ENCODE results near the gene NUP50. TPM values are rescaled to one million over a fixed set of nuclear protein-coding genes. Genes with fewer than 3 reads are reported as not detected.

NUP50 gene
- total and polyA plus RNA-seq, 2 of the 13 experiments (the other 11 are each of a cell fraction or from before 2014, with no cell fraction given), result 14.2 to 52.4 TPM

- Histone ChIP-seq H3K4me2 (ENCODE audit: low read depth, low read length) (no peak overlapping the region), H3K9ac (ENCODE audit: insufficient read depth, low read depth, low read length) (no peak overlapping the region), H3K79me2 (ENCODE audit: insufficient read depth, low read length) (peaks cover 19% of the 10 kb centered on the region), H3K27ac (ENCODE audit: extremely low read length, insufficient read depth, low read length) (no peak overlapping the region), H4K20me1 (ENCODE audit: insufficient read depth, low read length) (peaks cover 5% of the 10 kb centered on the region; the same call in 1 of the 2 replicates), H3K36me3 (replicated peaks in 1 of 2; ENCODE audit: control insufficient read depth in 1 of 2, insufficient read depth in 2 of 2, low read length in 2 of 2) (no peaks in the 10 kb centered on the region), H3K27me3 (ENCODE audit: control insufficient read depth in 1 of 2, insufficient read depth in 2 of 2, low read length in 2 of 2) (no peaks in the 10 kb centered on the region), H2AFZ (ENCODE audit: low read length) (no peak overlapping the region), H3K9me3 (ENCODE audit: low read length) (no peaks in the 10 kb centered on the region), H3K4me3 (replicated peaks in 1 of 3; ENCODE audit: insufficient read depth in 1 of 3, low read depth in 2 of 3, low read length in 3 of 3) (no peak overlapping the region), H3K4me1 (ENCODE audit: insufficient read depth, low read length) (peaks cover 42% of the 10 kb centered on the region)
- ChIA-PET POLR2A (no interaction called here), CTCF (ENCODE audit: low intra/inter-chr PET ratio, low total read pairs) (no interaction called here)
- no peak for DNase-seq (ENCODE audit: low spot score)
- 82% methylated on average over 3 of the region's 5 CpGs for WGBS (ENCODE audit: low lambda C conversion rate)
- ATAC-seq, result no peak
- intact Hi-C loops (cut with micrococcal nuclease; ENCODE audit: unreplicated experiment) (no loop called here), in situ Hi-C loops (cut with HindIII; ENCODE audit: extremely low pct_ligation_motif_present, low pct_unique_long_range_greater_than_20kb) (no loop called here)
- peak; percentile 63 for FAIRE-seq
- BruUV-seq (replicated peaks), result no TSS peak
- TF ChIP-seq RFX3 (CRISPR knock-in tag; IDR thresholded peaks at IDR 0.05) (no peak), ZMYM4 (CRISPR knock-in tag; IDR thresholded peaks at IDR 0.05) (peak; percentile 39; the same call in 1 of the 2 replicates), KMT2B (CRISPR knock-in tag; IDR thresholded peaks at IDR 0.05) (no peak), TBL1XR1 (IDR thresholded peaks at IDR 0.05; ENCODE audit: borderline replicate concordance, low read length, partially characterized antibody) (no peak), ZNF710 (CRISPR knock-in tag; IDR thresholded peaks at IDR 0.05; ENCODE audit: borderline replicate concordance) (no peak), ZNF572 (CRISPR knock-in tag; IDR thresholded peaks at IDR 0.05) (no peak), ZNF549 (CRISPR knock-in tag; IDR thresholded peaks at IDR 0.05) (no peak), PBX2 (CRISPR knock-in tag; IDR thresholded peaks at IDR 0.05) (no peak), HMGXB3 (CRISPR knock-in tag; IDR thresholded peaks at IDR 0.05; ENCODE audit: borderline replicate concordance) (no peak), ZNF761 (CRISPR knock-in tag; conservative IDR thresholded peaks at IDR 0.05) (no peak), ZNF263 (CRISPR knock-in tag; IDR thresholded peaks at IDR 0.05) (no peak), FOXJ3 (CRISPR knock-in tag; IDR thresholded peaks at IDR 0.05; ENCODE audit: borderline replicate concordance) (no peak), SSRP1 (CRISPR knock-in tag; IDR thresholded peaks at IDR 0.05) (no peak)
- TF ChIP-seq, protein P1, sequence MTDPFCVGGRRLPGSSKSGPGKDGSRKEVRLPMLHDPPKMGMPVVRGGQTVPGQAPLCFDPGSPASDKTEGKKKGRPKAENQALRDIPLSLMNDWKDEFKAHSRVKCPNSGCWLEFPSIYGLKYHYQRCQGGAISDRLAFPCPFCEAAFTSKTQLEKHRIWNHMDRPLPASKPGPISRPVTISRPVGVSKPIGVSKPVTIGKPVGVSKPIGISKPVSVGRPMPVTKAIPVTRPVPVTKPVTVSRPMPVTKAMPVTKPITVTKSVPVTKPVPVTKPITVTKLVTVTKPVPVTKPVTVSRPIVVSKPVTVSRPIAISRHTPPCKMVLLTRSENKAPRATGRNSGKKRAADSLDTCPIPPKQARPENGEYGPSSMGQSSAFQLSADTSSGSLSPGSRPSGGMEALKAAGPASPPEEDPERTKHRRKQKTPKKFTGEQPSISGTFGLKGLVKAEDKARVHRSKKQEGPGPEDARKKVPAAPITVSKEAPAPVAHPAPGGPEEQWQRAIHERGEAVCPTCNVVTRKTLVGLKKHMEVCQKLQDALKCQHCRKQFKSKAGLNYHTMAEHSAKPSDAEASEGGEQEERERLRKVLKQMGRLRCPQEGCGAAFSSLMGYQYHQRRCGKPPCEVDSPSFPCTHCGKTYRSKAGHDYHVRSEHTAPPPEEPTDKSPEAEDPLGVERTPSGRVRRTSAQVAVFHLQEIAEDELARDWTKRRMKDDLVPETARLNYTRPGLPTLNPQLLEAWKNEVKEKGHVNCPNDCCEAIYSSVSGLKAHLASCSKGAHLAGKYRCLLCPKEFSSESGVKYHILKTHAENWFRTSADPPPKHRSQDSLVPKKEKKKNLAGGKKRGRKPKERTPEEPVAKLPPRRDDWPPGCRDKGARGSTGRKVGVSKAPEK (CRISPR knock-in tag; IDR thresholded peaks at IDR 0.05; ENCODE audit: borderline replicate concordance), result no peak
Observed at GRCh38 chr22:45223304-45224117, 59.8 kb downstream of the NUP50 start.
